T-cell (primary cell): ENCODE data around the gene VAV2. TPM values are rescaled to one million over a fixed set of nuclear protein-coding genes. Genes with fewer than 3 reads are reported as not detected.

Experiments used
- ATAC-seq, 4 experiments: fragments of 200-7000 bp in 3 of 4; fragments of 150-1000 bp in 1 of 4; cut with Tn5 transposase; replicated peaks in 1 of 4; 1 replicate in 3 of 4; 2 replicates in 1 of 4; pipeline ENCODE4 v1.10.0; 2021; ENCODE audit warnings: moderate library complexity in 3 of 4, mild to moderate bottlenecking in 2 of 4, moderate number of reproducible peaks in 1 of 4
- CTCF ChIA-PET, 2 donors: fragments of 300-600 bp; sonication (Branson Sonifier 250); formaldehyde crosslinking; loops; one replicate each; lab custom pipeline; 2022; ENCODE audit warnings: antibody characterized with exemption in 2 of 2; lab: Charles Lee
- POLR2A ChIA-PET, 2 donors: fragments of 300-600 bp; sonication (Branson Sonifier 250); formaldehyde crosslinking; loops; one replicate each; lab custom pipeline; 2022; ENCODE audit warnings: antibody characterized with exemption in 2 of 2; lab: Charles Lee
- DNase-seq, 35 experiments: peaks; one replicate each; pipeline versions ENCODE4 v3.0.0 to v3.0.0-alpha.2; 2013 to 2023
- H3K27ac ChIP-seq: one replicate; pipeline ENCODE4 v1.5.1; 2013; ENCODE audit warnings: low read length
- H3K27me3 ChIP-seq, 2 experiments: replicated peaks in 1 of 2; 1 replicate in 1 of 2; 2 replicates in 1 of 2; pipeline versions ENCODE4 v1.6.1 to v1.7.0; 2013; ENCODE audit warnings: low read length in 1 of 2, mixed read lengths in 1 of 2; ENCODE audit not compliant: control insufficient read depth in 2 of 2, insufficient read depth in 2 of 2; ENCODE audit errors: extremely low read depth in 1 of 2
- H3K36me3 ChIP-seq, 2 donors: 1 replicate in 1 of 2; 2 replicates in 1 of 2; pipeline versions ENCODE4 v1.6.1 to v1.7.0; 2013; ENCODE audit warnings: low read length in 1 of 2; ENCODE audit not compliant: control insufficient read depth in 2 of 2, insufficient read depth in 1 of 2; ENCODE audit errors: extremely low read depth in 1 of 2
- H3K4me1 ChIP-seq, 2 experiments: 1 replicate in 1 of 2; 2 replicates in 1 of 2; pipeline versions ENCODE4 v1.6.1 to v1.7.0; 2013; ENCODE audit warnings: low read length in 2 of 2, mixed read lengths in 1 of 2; ENCODE audit not compliant: insufficient read depth in 2 of 2, control insufficient read depth in 1 of 2; ENCODE audit errors: extremely low read depth in 1 of 2
- H3K4me3 ChIP-seq, 2 donors: 1 replicate in 1 of 2; 2 replicates in 1 of 2; pipeline versions ENCODE4 v1.5.1 to v1.7.0; 2013; ENCODE audit warnings: mild to moderate bottlenecking in 2 of 2, low read length in 1 of 2, moderate library complexity in 1 of 2; ENCODE audit not compliant: control insufficient read depth in 1 of 2; ENCODE audit errors: extremely low read depth in 1 of 2
- H3K9me3 ChIP-seq: 2 replicates; pipeline ENCODE4 v1.7.0; 2013
- H3K27ac Mint-ChIP-seq, 2 donors: one replicate each; pipeline ENCODE4 v1.8.0; 2020 to 2021; ENCODE audit warnings: mild to moderate bottlenecking in 2 of 2, mixed read lengths in 2 of 2
- H3K27me3 Mint-ChIP-seq, 2 donors: one replicate each; pipeline ENCODE4 v1.8.0; 2021 to 2022; ENCODE audit warnings: mixed read lengths in 2 of 2
- H3K36me3 Mint-ChIP-seq: one replicate; pipeline ENCODE4 v1.8.0; 2021; ENCODE audit warnings: mixed read lengths
- H3K4me1 Mint-ChIP-seq, 3 donors: one replicate each; pipeline ENCODE4 v1.8.0; 2020 to 2022; ENCODE audit warnings: mixed read lengths in 3 of 3, mild to moderate bottlenecking in 1 of 3
- H3K4me3 Mint-ChIP-seq, 3 donors: one replicate each; pipeline ENCODE4 v1.8.0; 2020 to 2022; ENCODE audit warnings: mild to moderate bottlenecking in 3 of 3, mixed read lengths in 3 of 3, moderate library complexity in 3 of 3
- H3K9me3 Mint-ChIP-seq, 3 donors: one replicate each; pipeline ENCODE4 v1.8.0; 2020 to 2022; ENCODE audit warnings: mixed read lengths in 3 of 3
- WGBS: methylation state at CpG from one replicate; pipeline ENCODE4 v1.1.5; 2013; ENCODE audit warnings: missing lambda C conversion rate; ENCODE audit not compliant: insufficient coverage; 5-methylcytosine and 5-hydroxymethylcytosine counted together
- total RNA-seq, 35 experiments: library from RNA in 6 of 35; stranded (reverse) in 6 of 35; fragments of 120-200 nt in 1 of 35; gene quantifications; one replicate each; pipeline versions ENCODE4 v1.2.1 to v1.2.4 and lab custom pipeline; 2013 to 2026

VAV2 gene
- total RNA-seq, 5 donors from 2014 or later (not counting 1 experiment from before 2014, with no cell fraction given), result 1.2 to 7.5 (median 4.9) TPM

DNA sequence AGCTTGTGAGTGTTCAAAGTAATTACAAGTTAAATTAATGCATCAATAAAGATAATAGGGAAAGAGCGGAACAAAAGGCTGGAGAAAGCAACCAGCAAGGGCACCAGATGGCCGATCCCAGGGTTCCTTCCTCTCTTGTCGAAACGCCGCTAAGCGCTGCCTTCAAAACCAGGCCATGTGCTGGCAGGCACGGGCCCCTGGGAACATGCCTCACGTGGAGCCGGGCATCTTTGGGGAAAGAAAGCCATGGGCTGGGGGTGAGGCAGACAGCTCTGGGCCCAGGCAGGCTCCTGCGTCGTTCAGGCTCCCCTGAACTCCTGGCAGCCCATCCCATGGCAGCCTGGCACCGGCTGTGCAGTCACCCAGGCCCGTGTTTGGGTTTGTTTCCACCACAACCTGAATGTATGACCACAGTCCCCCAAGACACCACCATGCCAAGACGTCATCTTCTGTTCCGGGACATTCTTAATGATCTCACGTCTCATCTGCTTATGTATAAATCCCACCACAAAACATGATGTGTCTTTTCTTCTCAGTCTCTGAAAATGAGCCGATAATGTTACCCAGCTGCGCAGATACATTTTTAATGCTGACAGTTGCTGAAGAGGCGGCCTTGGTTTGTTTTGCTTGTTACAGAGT is 143.5 kb downstream of the VAV2 start:
- Histone ChIP-seq H3K36me3 (no peaks in the 10 kb centered on the region), H3K27me3 (peaks cover 0 to 4% of the 10 kb centered on the region in 2 experiments), H3K4me1 (peaks cover 0 to 7% of the 10 kb centered on the region in 2 experiments), H3K9me3 (no peaks in the 10 kb centered on the region), H3K4me3 (no peak overlapping the region), H3K27ac (no peak overlapping the region)
- Mint-ChIP-seq H3K4me3 (no peak overlapping the region), H3K36me3 (no peaks in the 10 kb centered on the region), H3K27me3 (peaks cover under 1 to 3% of the 10 kb centered on the region in 2 donors), H3K9me3 (no peaks in the 10 kb centered on the region), H3K4me1 (peaks cover 0 to 2% (median 0%) of the 10 kb centered on the region in 3 donors), H3K27ac (no peak overlapping the region)
- ChIA-PET CTCF (no interaction called here), POLR2A (no interaction called here)
- no peak for DNase-seq
- WGBS, result 92% methylated on average over 14 of the region's 19 CpGs
- ATAC-seq, result no peak

GRCh38 chr9:133846483-133847090 is 145.5 kb downstream of the VAV2 start:
- H3K27me3 ChIP-seq, result peaks cover 0 to 8% of the 10 kb centered on the region in 2 experiments
- no peak overlapping the region for H3K27ac ChIP-seq
- Mint-ChIP-seq H3K36me3 (no peaks in the 10 kb centered on the region), H3K27me3 (peaks cover 5 to 6% of the 10 kb centered on the region in 2 donors), H3K9me3 (no peaks in the 10 kb centered on the region), H3K4me3 (no peak overlapping the region), H3K27ac (no peak overlapping the region), H3K4me1 (peaks cover 0 to 2% (median 0%) of the 10 kb centered on the region in 3 donors)
- no peaks in the 10 kb centered on the region for H3K36me3 ChIP-seq
- ATAC-seq, result no peak
- POLR2A ChIA-PET, result no interaction called here
- H3K9me3 ChIP-seq, result no peaks in the 10 kb centered on the region
- no peak for DNase-seq
- H3K4me3 ChIP-seq, result no peak overlapping the region
- CTCF ChIA-PET, result no interaction called here
- 89% methylated on average over 8 of the region's 18 CpGs for WGBS
- H3K4me1 ChIP-seq, result peaks cover 0 to 7% of the 10 kb centered on the region in 2 experiments

- POLR2A ChIA-PET, result no interaction called here
- Histone ChIP-seq H3K27me3 (peaks cover 0 to 8% of the 10 kb centered on the region in 2 experiments), H3K36me3 (no peaks in the 10 kb centered on the region), H3K4me1 (peaks cover 0 to 7% of the 10 kb centered on the region in 2 experiments), H3K27ac (no peak overlapping the region), H3K4me3 (no peak overlapping the region), H3K9me3 (no peaks in the 10 kb centered on the region)
- no peak overlapping the region for H3K27ac Mint-ChIP-seq
- peaks cover 0 to 2% (median 0%) of the 10 kb centered on the region in 3 donors for H3K4me1 Mint-ChIP-seq
- H3K9me3 Mint-ChIP-seq, result no peaks in the 10 kb centered on the region
- H3K27me3 Mint-ChIP-seq, result peaks cover 5 to 6% of the 10 kb centered on the region in 2 donors
- no peak for ATAC-seq
- no peaks in the 10 kb centered on the region for H3K36me3 Mint-ChIP-seq
- peak in 2 of 35 experiments; percentile 7 to 43 for DNase-seq
- 0% methylated on average over 4 of the region's 7 CpGs for WGBS
- CTCF ChIA-PET, result no interaction called here
- no peak overlapping the region for H3K4me3 Mint-ChIP-seq
Observed at GRCh38 chr9:133845440-133845839, 146.7 kb downstream of the VAV2 start.

GRCh38 chr9:133844881-133845410 is 147.2 kb downstream of the VAV2 start:
- ATAC-seq, result no peak
- H3K27me3 Mint-ChIP-seq, result peaks cover 5 to 6% of the 10 kb centered on the region in 2 donors
- no peak overlapping the region for H3K4me3 Mint-ChIP-seq
- peaks cover 0 to 2% (median 0%) of the 10 kb centered on the region in 3 donors for H3K4me1 Mint-ChIP-seq
- POLR2A ChIA-PET, result no interaction called here
- Histone ChIP-seq H3K27ac (no peak overlapping the region), H3K9me3 (no peaks in the 10 kb centered on the region), H3K4me1 (peaks cover 0 to 7% of the 10 kb centered on the region in 2 experiments), H3K27me3 (peaks cover 0 to 8% of the 10 kb centered on the region in 2 experiments), H3K36me3 (no peaks in the 10 kb centered on the region), H3K4me3 (no peak overlapping the region)
- no peak for DNase-seq
- H3K27ac Mint-ChIP-seq, result no peak overlapping the region
- CTCF ChIA-PET, result no interaction called here
- no peaks in the 10 kb centered on the region for H3K36me3 Mint-ChIP-seq
- no peaks in the 10 kb centered on the region for H3K9me3 Mint-ChIP-seq
- WGBS, result 18% methylated on average over 21 of the region's 23 CpGs

DNA sequence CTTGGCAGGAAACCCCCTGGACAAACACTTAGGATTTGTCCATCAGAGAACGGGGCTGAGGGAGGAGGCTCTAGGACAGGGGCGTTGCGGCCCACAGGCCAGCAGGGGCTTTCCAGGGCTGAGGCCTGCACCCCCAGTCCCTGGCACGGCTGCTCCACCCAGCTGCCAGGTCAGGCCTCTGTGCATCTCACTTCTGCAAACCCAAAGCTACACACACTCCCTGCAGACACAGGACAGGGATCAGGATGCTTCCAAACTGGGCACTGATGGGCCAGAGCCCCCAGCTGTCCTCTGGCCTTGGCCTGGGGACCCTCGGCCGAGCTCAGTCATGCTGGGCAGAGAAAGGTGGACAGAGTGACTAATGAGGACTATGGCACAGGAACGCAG is 147.7 kb downstream of the VAV2 start:
- Histone ChIP-seq H3K9me3 (no peaks in the 10 kb centered on the region), H3K4me3 (no peak overlapping the region), H3K27me3 (peaks cover 0 to 8% of the 10 kb centered on the region in 2 experiments), H3K27ac (no peak overlapping the region), H3K4me1 (peaks cover 0 to 7% of the 10 kb centered on the region in 2 experiments), H3K36me3 (no peaks in the 10 kb centered on the region)
- H3K9me3 Mint-ChIP-seq, result no peaks in the 10 kb centered on the region
- H3K4me3 Mint-ChIP-seq, result no peak overlapping the region
- H3K4me1 Mint-ChIP-seq, result peaks cover 0 to 2% (median 0%) of the 10 kb centered on the region in 3 donors
- H3K36me3 Mint-ChIP-seq, result no peaks in the 10 kb centered on the region
- H3K27me3 Mint-ChIP-seq, result peaks cover 5 to 6% of the 10 kb centered on the region in 2 donors
- H3K27ac Mint-ChIP-seq, result no peak overlapping the region
- no peak for ATAC-seq
- CTCF ChIA-PET, result no interaction called here
- POLR2A ChIA-PET, result no interaction called here
- DNase-seq, result no peak
- WGBS, result 78% methylated on average over 7 of the region's 7 CpGs

DNA sequence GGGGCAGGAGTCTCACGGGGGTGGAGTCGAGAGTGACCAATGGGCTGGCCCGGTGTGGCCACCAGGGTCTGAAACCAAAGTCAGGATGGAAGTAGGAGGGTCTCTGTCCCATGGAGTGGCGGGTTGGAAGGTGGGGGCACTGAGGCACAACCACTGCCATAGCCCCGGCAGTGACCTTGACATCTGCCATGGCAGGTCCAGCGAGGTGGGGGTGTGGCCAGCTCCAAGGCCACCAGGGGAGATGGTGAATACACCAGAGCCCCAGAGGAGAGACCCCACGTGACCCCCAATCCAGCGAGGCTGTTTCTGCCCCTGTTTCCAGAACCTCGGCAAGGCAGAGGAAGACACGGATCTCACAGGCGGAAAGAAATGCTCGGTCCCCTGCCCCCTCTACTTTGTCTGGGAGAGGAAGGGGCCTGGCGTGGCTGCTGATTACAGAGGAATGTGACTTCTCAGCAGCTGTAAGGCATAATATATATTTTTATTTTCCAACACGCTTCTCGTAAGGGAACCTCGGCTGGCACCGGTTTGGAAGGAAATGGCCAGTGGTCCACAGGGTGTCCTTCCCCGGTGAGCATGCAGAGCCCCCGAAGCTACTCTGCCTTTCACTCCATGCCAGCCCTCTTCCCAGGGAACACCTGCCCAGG is 148.2 kb downstream of the VAV2 start:
- 87% methylated on average over 15 of the region's 19 CpGs for WGBS
- Histone ChIP-seq H3K27me3 (peaks cover 0 to 8% of the 10 kb centered on the region in 2 experiments), H3K9me3 (no peaks in the 10 kb centered on the region), H3K4me3 (no peak overlapping the region), H3K36me3 (no peaks in the 10 kb centered on the region), H3K4me1 (peaks cover 0 to 7% of the 10 kb centered on the region in 2 experiments), H3K27ac (no peak overlapping the region)
- H3K36me3 Mint-ChIP-seq, result no peaks in the 10 kb centered on the region
- H3K27me3 Mint-ChIP-seq, result peaks cover 5 to 6% of the 10 kb centered on the region in 2 donors
- H3K27ac Mint-ChIP-seq, result no peak overlapping the region
- peaks cover 0 to 2% (median 0%) of the 10 kb centered on the region in 3 donors for H3K4me1 Mint-ChIP-seq
- no peaks in the 10 kb centered on the region for H3K9me3 Mint-ChIP-seq
- no peak for DNase-seq
- CTCF ChIA-PET, result no interaction called here
- no peak for ATAC-seq
- H3K4me3 Mint-ChIP-seq, result no peak overlapping the region
- POLR2A ChIA-PET, result no interaction called here
